IMR-90 (cell line): ENCODE data around the gene RPL27A.

ENCODE experiments used
- CEBPB ChIP-seq: IDR thresholded peaks from 2 replicates; pipeline ENCODE4 v1.6.1; 2012; ENCODE audit warnings: low read depth, low read length, improper control_type of control experiment
- CTCF ChIP-seq: conservative IDR thresholded peaks from 2 replicates; pipeline ENCODE4 v1.5.1; 2012; ENCODE audit warnings: mild to moderate bottlenecking, low read depth, low read length, improper control_type of control experiment
- RAD21 ChIP-seq: IDR thresholded peaks from 2 replicates; pipeline ENCODE4 v1.6.1; 2012; ENCODE audit warnings: low read length, improper control_type of control experiment

GRCh38 chr11:8711895-8712442, 29.4 kb downstream of the RPL27A start:
- TF ChIP-seq CTCF, result no peak
- no peak for TF ChIP-seq RAD21
- peak; percentile 68 for TF ChIP-seq CEBPB
